Natural killer cell (primary cell): Measurements from ENCODE around the gene COL4A1. TPM values are rescaled to one million over a fixed set of nuclear protein-coding genes. Genes with fewer than 3 reads are reported as not detected.

Source experiments
- ATAC-seq, 3 donors: fragments of 150-1000 bp in 2 of 3; fragments of 200-7000 bp in 1 of 3; cut with Tn5 transposase; 1 replicate in 1 of 3; 2 replicates in 2 of 3; pipeline ENCODE4 v1.10.0; 2021; ENCODE audit warnings: mild to moderate bottlenecking in 2 of 3, moderate library complexity in 2 of 3
- DNase-seq, 2 donors: peaks; one replicate each; pipeline versions ENCODE4 v3.0.0 to v3.0.0-alpha.2; 2013 to 2021; ENCODE audit warnings: mixed read lengths in 1 of 2
- H3K27ac ChIP-seq: one replicate; pipeline ENCODE4 v1.5.1; 2013; ENCODE audit warnings: mild to moderate bottlenecking, low read length
- H3K27me3 ChIP-seq: one replicate; pipeline ENCODE4 v1.6.1; 2013; ENCODE audit warnings: low read length; ENCODE audit not compliant: control insufficient read depth, insufficient read depth
- H3K36me3 ChIP-seq: one replicate; pipeline ENCODE4 v1.6.1; 2013; ENCODE audit warnings: low read length; ENCODE audit not compliant: control insufficient read depth, insufficient read depth
- H3K4me1 ChIP-seq: one replicate; pipeline ENCODE4 v1.6.1; 2013; ENCODE audit warnings: low read length; ENCODE audit not compliant: control insufficient read depth, insufficient read depth
- H3K4me3 ChIP-seq: one replicate; pipeline ENCODE4 v1.5.1; 2013; ENCODE audit warnings: low read length
- H3K9me3 ChIP-seq: one replicate; pipeline ENCODE4 v1.6.1; 2013; ENCODE audit warnings: low read length; ENCODE audit not compliant: control insufficient read depth, insufficient read depth
- H3K27ac Mint-ChIP-seq, 2 donors: one replicate each; pipeline ENCODE4 v1.8.0; 2022; ENCODE audit warnings: mild to moderate bottlenecking in 2 of 2, mixed read lengths in 2 of 2, moderate library complexity in 1 of 2
- H3K27me3 Mint-ChIP-seq, 2 donors: one replicate each; pipeline ENCODE4 v1.8.0; 2022; ENCODE audit warnings: low read depth in 2 of 2, mixed read lengths in 2 of 2
- H3K36me3 Mint-ChIP-seq: one replicate; pipeline ENCODE4 v1.8.0; 2022; ENCODE audit warnings: mixed read lengths
- H3K4me1 Mint-ChIP-seq, 2 donors: one replicate each; pipeline ENCODE4 v1.8.0; 2022; ENCODE audit warnings: mixed read lengths in 2 of 2
- H3K4me3 Mint-ChIP-seq: one replicate; pipeline ENCODE4 v1.8.0; 2022; ENCODE audit warnings: mild to moderate bottlenecking, moderate library complexity, mixed read lengths
- H3K9me3 Mint-ChIP-seq, 2 donors: one replicate each; pipeline ENCODE4 v1.8.0; 2022; ENCODE audit warnings: mixed read lengths in 2 of 2
- WGBS: methylation state at CpG from one replicate; pipeline ENCODE4 v1.1.7; 2013; ENCODE audit warnings: missing lambda C conversion rate; ENCODE audit not compliant: insufficient coverage; 5-methylcytosine and 5-hydroxymethylcytosine counted together
- intact Hi-C: fragments of 100-400 bp; cut with micrococcal nuclease; formaldehyde crosslinking; loops from one replicate; pipeline ENCODE4 v1.14.2; 2022
- total RNA-seq, 4 donors: library from RNA; stranded (reverse); fragments of 120-200 nt in 1 of 4; gene quantifications; one replicate each; pipeline versions ENCODE4 v1.2.3 to v1.2.4, GENCODE V29; 2013 to 2022
- TF ChIP-seq, protein P1 (sequence below): fragments of 200-600 bp; IDR thresholded peaks from one replicate; pipeline ENCODE4 v1.8.0; 2022; ENCODE audit warnings: antibody characterized with exemption

COL4A1 gene
- total RNA-seq, 3 donors from 2014 or later (not counting 1 experiment from before 2014, with no cell fraction given) = not detected

DNA sequence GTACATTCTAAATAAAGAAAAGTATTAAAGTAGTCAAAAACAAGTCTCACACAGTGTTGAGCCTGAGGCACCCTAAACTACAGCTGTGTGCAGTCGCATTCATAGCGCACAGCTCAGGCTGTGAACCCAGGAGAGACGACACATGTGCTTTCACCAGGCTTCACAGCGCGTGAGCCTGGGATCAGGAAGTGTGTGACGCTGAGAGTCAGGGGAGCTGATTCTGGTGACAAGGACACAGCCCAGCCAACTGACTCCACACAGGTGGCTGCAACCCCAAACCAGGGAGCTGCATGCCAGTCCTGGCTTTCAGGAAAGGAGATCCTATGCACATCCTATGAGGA is 41.6 kb downstream of the COL4A1 start:
- Mint-ChIP-seq H3K36me3 (no peaks in the 10 kb centered on the region), H3K4me1 (no peaks in the 10 kb centered on the region), H3K4me3 (no peak overlapping the region), H3K27me3 (peaks cover 6 to 43% of the 10 kb centered on the region in 2 donors), H3K9me3 (no peaks in the 10 kb centered on the region), H3K27ac (no peak overlapping the region)
- H3K9me3 ChIP-seq = no peaks in the 10 kb centered on the region
- H3K36me3 ChIP-seq = no peaks in the 10 kb centered on the region
- DNase-seq = no peak
- intact Hi-C loops = no loop called here
- H3K27me3 ChIP-seq = no peaks in the 10 kb centered on the region
- WGBS = 46% methylated on average over 6 of the region's 6 CpGs
- no peak overlapping the region for H3K4me3 ChIP-seq
- no peak for ATAC-seq
- H3K27ac ChIP-seq = no peak overlapping the region
- TF ChIP-seq, protein P1, sequence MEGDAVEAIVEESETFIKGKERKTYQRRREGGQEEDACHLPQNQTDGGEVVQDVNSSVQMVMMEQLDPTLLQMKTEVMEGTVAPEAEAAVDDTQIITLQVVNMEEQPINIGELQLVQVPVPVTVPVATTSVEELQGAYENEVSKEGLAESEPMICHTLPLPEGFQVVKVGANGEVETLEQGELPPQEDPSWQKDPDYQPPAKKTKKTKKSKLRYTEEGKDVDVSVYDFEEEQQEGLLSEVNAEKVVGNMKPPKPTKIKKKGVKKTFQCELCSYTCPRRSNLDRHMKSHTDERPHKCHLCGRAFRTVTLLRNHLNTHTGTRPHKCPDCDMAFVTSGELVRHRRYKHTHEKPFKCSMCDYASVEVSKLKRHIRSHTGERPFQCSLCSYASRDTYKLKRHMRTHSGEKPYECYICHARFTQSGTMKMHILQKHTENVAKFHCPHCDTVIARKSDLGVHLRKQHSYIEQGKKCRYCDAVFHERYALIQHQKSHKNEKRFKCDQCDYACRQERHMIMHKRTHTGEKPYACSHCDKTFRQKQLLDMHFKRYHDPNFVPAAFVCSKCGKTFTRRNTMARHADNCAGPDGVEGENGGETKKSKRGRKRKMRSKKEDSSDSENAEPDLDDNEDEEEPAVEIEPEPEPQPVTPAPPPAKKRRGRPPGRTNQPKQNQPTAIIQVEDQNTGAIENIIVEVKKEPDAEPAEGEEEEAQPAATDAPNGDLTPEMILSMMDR = no peak
- H3K4me1 ChIP-seq = no peaks in the 10 kb centered on the region

DNA sequence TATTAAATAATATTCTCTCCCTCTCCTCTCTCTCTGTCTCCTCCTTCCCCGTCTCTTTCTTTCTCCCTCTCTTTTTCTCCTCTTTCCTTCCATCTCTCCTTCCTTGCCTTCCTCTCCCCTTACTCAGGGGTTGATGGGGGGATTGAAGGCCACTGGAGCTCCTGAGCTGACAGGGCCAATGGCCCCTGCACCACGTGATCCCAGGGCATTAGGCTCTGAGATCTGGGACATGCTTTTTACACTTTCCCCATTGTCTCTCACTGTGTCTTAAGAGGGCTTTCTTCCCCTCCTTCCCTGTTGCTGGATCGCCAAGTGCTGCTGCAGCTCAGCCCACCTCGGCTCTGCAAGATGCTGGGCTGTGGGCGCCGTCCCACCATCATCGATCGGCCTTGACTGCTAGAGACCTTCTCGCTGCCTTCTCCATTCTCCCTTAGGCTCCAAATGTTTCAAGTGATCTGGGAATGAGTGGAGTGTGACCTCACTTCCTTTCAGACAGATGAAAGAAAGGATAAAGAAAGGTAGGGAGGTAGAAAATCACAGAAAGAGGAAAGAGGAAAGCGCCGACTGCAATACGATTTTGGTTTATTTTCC is 42.2 kb downstream of the COL4A1 start:
- Mint-ChIP-seq H3K4me3 (no peak overlapping the region), H3K27ac (no peak overlapping the region), H3K36me3 (no peaks in the 10 kb centered on the region), H3K27me3 (peaks cover 9 to 48% of the 10 kb centered on the region in 2 donors), H3K4me1 (no peaks in the 10 kb centered on the region), H3K9me3 (no peaks in the 10 kb centered on the region)
- H3K4me1 ChIP-seq = no peaks in the 10 kb centered on the region
- intact Hi-C loops = no loop called here
- 74% methylated on average over 10 of the region's 12 CpGs for WGBS
- ATAC-seq (no peak), DNase-seq (no peak)
- H3K9me3 ChIP-seq = no peaks in the 10 kb centered on the region
- H3K27me3 ChIP-seq = no peaks in the 10 kb centered on the region
- TF ChIP-seq, protein P1 = no peak
- H3K36me3 ChIP-seq = no peaks in the 10 kb centered on the region
- H3K27ac ChIP-seq = no peak overlapping the region
- H3K4me3 ChIP-seq = no peak overlapping the region

DNA sequence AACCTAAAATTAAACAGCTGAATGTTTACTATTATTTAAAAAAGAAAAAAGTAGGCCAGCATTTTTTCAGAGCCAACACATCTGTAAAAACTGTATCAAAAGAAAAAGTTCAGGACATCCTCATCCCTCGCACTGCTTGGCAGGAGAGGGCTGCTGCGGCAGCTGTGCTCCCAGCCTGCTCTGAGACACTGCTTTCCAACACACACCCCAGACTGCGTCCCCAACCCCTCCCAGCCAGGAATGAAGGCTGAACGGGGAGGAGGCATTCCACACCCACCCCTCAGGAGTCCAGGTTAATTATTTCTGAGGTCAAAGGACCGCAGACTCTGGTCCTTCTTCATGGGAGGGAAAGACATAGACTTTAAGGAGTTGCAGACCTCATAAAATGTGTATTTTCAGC is 43.1 kb downstream of the COL4A1 start:
- no peaks in the 10 kb centered on the region for H3K27me3 ChIP-seq
- no peak overlapping the region for H3K27ac ChIP-seq
- no peak for DNase-seq
- intact Hi-C loops = no loop called here
- H3K4me1 Mint-ChIP-seq = no peaks in the 10 kb centered on the region
- no peak for ATAC-seq
- TF ChIP-seq, protein P1 = no peak
- H3K27ac Mint-ChIP-seq = no peak overlapping the region
- no peak overlapping the region for H3K4me3 Mint-ChIP-seq
- H3K9me3 ChIP-seq = no peaks in the 10 kb centered on the region
- H3K36me3 ChIP-seq = no peaks in the 10 kb centered on the region
- no peaks in the 10 kb centered on the region for H3K36me3 Mint-ChIP-seq
- H3K9me3 Mint-ChIP-seq = no peaks in the 10 kb centered on the region
- peaks cover 12 to 49% of the 10 kb centered on the region in 2 donors for H3K27me3 Mint-ChIP-seq
- H3K4me3 ChIP-seq = no peak overlapping the region
- no peaks in the 10 kb centered on the region for H3K4me1 ChIP-seq
- WGBS = 83% methylated on average over 5 of the region's 5 CpGs

DNA sequence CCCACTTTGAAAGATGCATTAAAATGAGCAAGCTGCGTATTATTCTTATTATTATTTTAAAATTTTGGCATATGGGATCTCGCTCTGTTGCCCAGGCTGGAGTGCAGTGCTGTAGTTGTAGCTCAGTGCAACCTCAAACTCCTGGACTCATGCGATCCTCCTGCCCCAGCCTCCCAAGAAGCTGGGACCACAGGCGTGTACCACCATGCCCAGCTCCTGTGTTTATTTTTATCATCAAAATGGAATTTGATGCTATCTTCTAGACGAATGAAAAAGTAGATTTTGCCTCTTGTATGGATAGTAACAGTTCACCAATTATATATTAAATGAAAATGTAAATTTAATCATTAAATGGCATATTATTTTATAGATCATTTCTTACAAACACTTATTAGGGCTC is 43.6 kb downstream of the COL4A1 start:
- Histone ChIP-seq H3K27me3 (no peaks in the 10 kb centered on the region), H3K36me3 (no peaks in the 10 kb centered on the region), H3K9me3 (no peaks in the 10 kb centered on the region), H3K4me1 (no peaks in the 10 kb centered on the region), H3K4me3 (no peak overlapping the region), H3K27ac (no peak overlapping the region)
- Mint-ChIP-seq H3K4me3 (no peak overlapping the region), H3K9me3 (no peaks in the 10 kb centered on the region), H3K4me1 (no peaks in the 10 kb centered on the region), H3K27ac (no peak overlapping the region), H3K27me3 (peaks cover 12 to 51% of the 10 kb centered on the region in 2 donors), H3K36me3 (no peaks in the 10 kb centered on the region)
- 98% methylated on average over 3 of the region's 5 CpGs for WGBS
- TF ChIP-seq, protein P1 = no peak
- DNase-seq = no peak
- no peak for ATAC-seq
- intact Hi-C loops = no loop called here
